ENCODE results near the gene FNDC3B. TPM values are rescaled to one million over a fixed set of nuclear protein-coding genes. Genes with fewer than 3 reads are reported as not detected.

FNDC3B gene
- total and polyA plus RNA-seq, 9 of the 15 experiments (the other 6 are each of a cell fraction or from before 2014, with no cell fraction given) = 7.0 to 35.8 (median 16.2) TPM

- TF ChIP-seq ATF1 (CRISPR knock-in tag; IDR thresholded peaks at IDR 0.05) (no peak), ATF1 (tag; IDR thresholded peaks at IDR 0.05) (no peak), CCNT2 (IDR thresholded peaks at IDR 0.05; ENCODE audit: borderline replicate concordance, extremely low read depth, insufficient read length, low read depth, low read length) (no peak), SMAD4 (CRISPR knock-in tag; conservative IDR thresholded peaks at IDR 0.05) (0 out of 2 replicates have a peak, but pooled peaks have one; percentile 19), PRDM10 (IDR thresholded peaks at IDR 0.05; ENCODE audit: partially characterized antibody) (no peak), KAT8 (IDR thresholded peaks at IDR 0.05; ENCODE audit: low read depth) (no peak), ARID2 (IDR thresholded peaks at IDR 0.05) (no peak), PREB (CRISPR knock-in tag; IDR thresholded peaks at IDR 0.05) (no peak), ZNF609 (CRISPR knock-in tag; IDR thresholded peaks at IDR 0.05; ENCODE audit: borderline replicate concordance) (no peak), MEF2D (tag; conservative IDR thresholded peaks at IDR 0.05; ENCODE audit: low read depth) (no peak), KDM2B (CRISPR knock-in tag; IDR thresholded peaks at IDR 0.05) (no peak)
Observed at GRCh38 chr3:172142051-172142863, 102.9 kb downstream of the FNDC3B start (continued).
